Colonic mucosa (tissue), 4 donors: ENCODE results near the gene CDH4. TPM values are rescaled to one million over a fixed set of nuclear protein-coding genes. Genes with fewer than 3 reads are reported as not detected.

Source experiments
- DNase-seq: peaks from one replicate; pipeline ENCODE4 v3.0.0-alpha.2; 2020
- H3K27ac ChIP-seq: fragments of 200-600 bp; one replicate; pipeline ENCODE4 v1.8.0; 2021
- H3K27me3 ChIP-seq: fragments of 200-600 bp; one replicate; pipeline ENCODE4 v1.8.0; 2021
- H3K36me3 ChIP-seq: fragments of 200-600 bp; one replicate; pipeline ENCODE4 v1.8.0; 2021
- H3K4me1 ChIP-seq: fragments of 200-600 bp; one replicate; pipeline ENCODE4 v1.8.0; 2021; ENCODE audit warnings: mild to moderate bottlenecking
- H3K4me3 ChIP-seq: fragments of 200-600 bp; one replicate; pipeline ENCODE4 v1.8.0; 2021
- H3K9ac ChIP-seq, 2 donors: one replicate each; pipeline ENCODE4 v1.7.0; 2013; ENCODE audit warnings: control low read depth in 2 of 2, low read depth in 2 of 2, low read length in 2 of 2
- H3K9me3 ChIP-seq: fragments of 200-600 bp; one replicate; pipeline ENCODE4 v1.8.0; 2021
- CTCF ChIP-seq: fragments of 200-600 bp; IDR thresholded peaks from one replicate; pipeline ENCODE4 v1.8.0; 2022; ENCODE audit warnings: antibody characterized with exemption, mild to moderate bottlenecking
- intact Hi-C: fragments of 100-400 bp; cut with DNase I; formaldehyde crosslinking; loops from one replicate; pipeline ENCODE4 v1.14.1; 2022
- total RNA-seq, 2 donors: library from RNA; stranded (reverse); fragmentation: NEBNext Ultra II Directional in 1 of 2; extraction: Animal tissue kit (Norgen Biotek cat#: 25700) in 1 of 2; gene quantifications; one replicate each; pipeline ENCODE4 v1.2.1, GENCODE V29; 2021
- donor health status: healthy.
- donor health status: DM: no; HTN: no; CAD: no.
- donor health status: DM: no; HTN: no; CAD: no.

Gene CDH4
- total RNA-seq, 2 donors from 2014 or later = 0.08 TPM; not detected in 1

- Histone ChIP-seq H3K27me3 (no peaks in the 10 kb centered on the region), H3K36me3 (no peaks in the 10 kb centered on the region), H3K9ac (no peak overlapping the region), H3K9me3 (no peaks in the 10 kb centered on the region), H3K27ac (no peak overlapping the region), H3K4me3 (no peak overlapping the region), H3K4me1 (no peaks in the 10 kb centered on the region)
- intact Hi-C loops = no loop called here
- DNase-seq = no peak
- TF ChIP-seq CTCF = no peak
These were observed 431.1 kb downstream of the CDH4 start for GRCh38 chr20:61682996-61683681.

- Histone ChIP-seq H3K27me3 (no peaks in the 10 kb centered on the region), H3K9ac (no peak overlapping the region), H3K4me3 (no peak overlapping the region), H3K9me3 (no peaks in the 10 kb centered on the region), H3K36me3 (no peaks in the 10 kb centered on the region), H3K27ac (no peak overlapping the region), H3K4me1 (no peaks in the 10 kb centered on the region)
- intact Hi-C loops = no loop called here
- TF ChIP-seq CTCF = no peak
- DNase-seq = no peak
These were observed 431.7 kb downstream of the CDH4 start for GRCh38 chr20:61683721-61684120.

GRCh38 chr20:61684136-61684535, 432.1 kb downstream of the CDH4 start:
- Histone ChIP-seq H3K4me1 (no peaks in the 10 kb centered on the region), H3K9ac (no peak overlapping the region), H3K9me3 (no peaks in the 10 kb centered on the region), H3K27ac (no peak overlapping the region), H3K4me3 (no peak overlapping the region), H3K27me3 (no peaks in the 10 kb centered on the region), H3K36me3 (no peaks in the 10 kb centered on the region)
- DNase-seq = no peak
- TF ChIP-seq CTCF = no peak
- intact Hi-C loops = no loop called here

DNA sequence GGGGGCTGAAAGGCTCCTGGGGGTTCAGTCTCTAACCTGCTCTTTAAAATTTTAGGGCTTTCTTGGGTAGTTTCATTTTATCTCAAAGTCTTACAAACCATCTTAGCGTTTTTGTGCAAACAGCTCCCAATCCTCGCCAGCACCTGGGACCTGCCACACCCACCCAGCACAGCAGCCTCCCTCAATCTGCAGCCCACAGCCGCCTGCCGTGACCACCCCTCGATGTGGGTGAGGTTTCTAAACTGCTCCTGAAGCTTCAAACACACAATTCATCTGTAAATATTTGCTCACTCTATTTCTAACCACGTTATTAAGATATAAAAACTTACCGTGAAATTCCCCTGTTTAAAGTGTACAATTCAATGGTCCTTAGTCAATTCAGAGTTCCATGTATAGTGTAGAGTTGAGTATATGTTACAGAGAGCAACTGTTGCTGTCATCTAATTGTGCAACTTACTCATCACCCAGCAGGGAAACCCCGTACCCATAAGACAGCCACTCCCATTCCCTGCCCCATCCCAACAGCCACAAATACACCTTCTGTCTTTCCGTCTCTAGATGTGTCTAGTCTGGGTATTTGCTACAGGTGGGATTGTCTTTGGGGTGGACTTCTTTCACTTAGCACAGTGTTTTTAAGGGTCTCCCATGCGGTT, 432.6 kb downstream of the CDH4 start:
- no peak overlapping the region for H3K9ac ChIP-seq
- H3K4me3 ChIP-seq = no peak overlapping the region
- H3K27ac ChIP-seq = no peak overlapping the region
- H3K9me3 ChIP-seq = no peaks in the 10 kb centered on the region
- H3K27me3 ChIP-seq = no peaks in the 10 kb centered on the region
- H3K36me3 ChIP-seq = no peaks in the 10 kb centered on the region
- no peaks in the 10 kb centered on the region for H3K4me1 ChIP-seq
- no peak for DNase-seq
- intact Hi-C loops = no loop called here
- TF ChIP-seq CTCF = no peak

DNA sequence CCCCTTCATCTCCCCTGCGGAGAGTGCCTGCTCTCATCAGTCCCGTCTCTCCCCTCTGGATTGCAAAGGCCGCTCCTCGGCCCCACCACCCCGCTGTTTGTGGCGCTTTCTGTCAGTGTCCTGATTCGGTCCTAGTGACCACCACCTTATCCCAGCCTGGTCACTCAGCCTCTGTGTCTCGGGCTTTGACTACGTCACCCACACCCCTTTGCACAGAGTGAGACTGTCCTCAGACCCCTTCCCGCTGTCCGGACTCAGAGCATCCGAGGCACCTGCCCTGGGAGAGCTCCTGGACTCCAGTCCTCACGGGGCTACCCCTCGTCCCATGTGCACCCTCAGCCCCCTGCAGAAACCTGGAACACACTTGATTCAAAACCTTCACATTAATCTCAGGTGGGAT, 433.4 kb downstream of the CDH4 start:
- TF ChIP-seq CTCF = no peak
- Histone ChIP-seq H3K27ac (no peak overlapping the region), H3K27me3 (no peaks in the 10 kb centered on the region), H3K9me3 (no peaks in the 10 kb centered on the region), H3K9ac (no peak overlapping the region), H3K4me3 (no peak overlapping the region), H3K36me3 (no peaks in the 10 kb centered on the region), H3K4me1 (no peaks in the 10 kb centered on the region)
- intact Hi-C loops = no loop called here
- DNase-seq = no peak
